MCF 10A (cell line): ENCODE measurements around the gene SLC6A3. TPM values are rescaled to one million over a fixed set of nuclear protein-coding genes. Genes with fewer than 3 reads are reported as not detected.

ENCODE experiments used
- BruUV-seq: library from RNA; stranded (reverse); fragments of 400-500 nt; replicated peaks from 2 replicates; lab custom pipeline; 2021; lab: Mats Ljungman, UMichigan
- CTCF ChIA-PET: fragments of 300-600 bp; sonication (Branson Sonifier 250); formaldehyde crosslinking; extraction: SDS; loops from one replicate; lab custom pipeline; 2021; ENCODE audit warnings: antibody characterized with exemption, inconsistent platforms; lab: Yijun Ruan, JAX
- POLR2A ChIA-PET: fragments of 300-600, 350-650 bp; sonication (Branson Sonifier 250); formaldehyde crosslinking; extraction: SDS; loops from one replicate; lab custom pipeline; 2020; ENCODE audit warnings: antibody characterized with exemption, inconsistent platforms; lab: Yijun Ruan, JAX
- DNase-seq: peaks from one replicate; pipeline ENCODE4 v3.0.0-alpha.2; 2018; ENCODE audit not compliant: unreplicated experiment
- H3K27ac Mint-ChIP-seq: one replicate; pipeline ENCODE4 v1.8.0; 2022; ENCODE audit warnings: mild to moderate bottlenecking, low read depth, mixed read lengths; ENCODE audit not compliant: unreplicated experiment
- H3K27me3 Mint-ChIP-seq: one replicate; pipeline ENCODE4 v1.8.0; 2022; ENCODE audit warnings: mixed read lengths; ENCODE audit not compliant: insufficient read depth, unreplicated experiment
- H3K36me3 Mint-ChIP-seq: one replicate; pipeline ENCODE4 v1.8.0; 2022; ENCODE audit warnings: mild to moderate bottlenecking, moderate library complexity, mixed read lengths; ENCODE audit not compliant: insufficient read depth, unreplicated experiment
- H3K4me1 Mint-ChIP-seq: one replicate; pipeline ENCODE4 v1.8.0; 2022; ENCODE audit warnings: mixed read lengths; ENCODE audit not compliant: insufficient read depth, unreplicated experiment
- H3K4me3 Mint-ChIP-seq: one replicate; pipeline ENCODE4 v1.8.0; 2022; ENCODE audit warnings: mild to moderate bottlenecking, moderate library complexity, mixed read lengths; ENCODE audit not compliant: unreplicated experiment
- H3K9me3 Mint-ChIP-seq: one replicate; pipeline ENCODE4 v1.8.0; 2022; ENCODE audit warnings: mixed read lengths; ENCODE audit not compliant: unreplicated experiment
- intact Hi-C: fragments of 100-400 bp; cut with micrococcal nuclease; formaldehyde crosslinking; loops from 2 replicates; pipeline ENCODE4 v1.14.1; 2022
- total RNA-seq: library from RNA; stranded (reverse); gene quantifications from 2 replicates; pipeline ENCODE4 v1.2.3, GENCODE V29; 2022
- TF ChIP-seq, protein P1 (sequence below): fragments of 200-600 bp; IDR thresholded peaks from one replicate; pipeline ENCODE4 v1.8.0; 2022; ENCODE audit warnings: antibody characterized with exemption, mild to moderate bottlenecking; ENCODE audit not compliant: unreplicated experiment

SLC6A3 gene
- total RNA-seq, 1 experiment from 2014 or later = not detected

DNA sequence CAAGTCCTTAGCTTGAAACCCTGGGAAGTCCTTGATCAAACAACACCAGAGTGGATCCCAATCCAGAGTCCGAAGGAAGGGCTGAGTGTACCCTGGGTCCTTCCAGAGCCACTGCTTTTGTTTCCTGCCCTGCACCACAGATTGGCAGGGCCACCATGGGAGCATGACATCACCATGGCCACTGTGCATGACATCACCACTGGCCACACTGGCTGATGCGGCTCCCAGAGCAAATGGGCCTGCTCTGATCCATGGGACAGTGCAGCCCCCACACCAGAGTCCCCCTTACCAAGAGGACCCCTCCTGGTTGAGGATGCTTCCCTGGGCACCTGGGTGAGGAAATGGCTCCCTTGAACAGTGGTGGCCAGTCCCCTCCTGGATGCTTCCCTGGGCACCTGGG is 9.9 kb downstream of the SLC6A3 start:
- no TSS peak for BruUV-seq
- POLR2A ChIA-PET = no interaction called here
- TF ChIP-seq, protein P1, sequence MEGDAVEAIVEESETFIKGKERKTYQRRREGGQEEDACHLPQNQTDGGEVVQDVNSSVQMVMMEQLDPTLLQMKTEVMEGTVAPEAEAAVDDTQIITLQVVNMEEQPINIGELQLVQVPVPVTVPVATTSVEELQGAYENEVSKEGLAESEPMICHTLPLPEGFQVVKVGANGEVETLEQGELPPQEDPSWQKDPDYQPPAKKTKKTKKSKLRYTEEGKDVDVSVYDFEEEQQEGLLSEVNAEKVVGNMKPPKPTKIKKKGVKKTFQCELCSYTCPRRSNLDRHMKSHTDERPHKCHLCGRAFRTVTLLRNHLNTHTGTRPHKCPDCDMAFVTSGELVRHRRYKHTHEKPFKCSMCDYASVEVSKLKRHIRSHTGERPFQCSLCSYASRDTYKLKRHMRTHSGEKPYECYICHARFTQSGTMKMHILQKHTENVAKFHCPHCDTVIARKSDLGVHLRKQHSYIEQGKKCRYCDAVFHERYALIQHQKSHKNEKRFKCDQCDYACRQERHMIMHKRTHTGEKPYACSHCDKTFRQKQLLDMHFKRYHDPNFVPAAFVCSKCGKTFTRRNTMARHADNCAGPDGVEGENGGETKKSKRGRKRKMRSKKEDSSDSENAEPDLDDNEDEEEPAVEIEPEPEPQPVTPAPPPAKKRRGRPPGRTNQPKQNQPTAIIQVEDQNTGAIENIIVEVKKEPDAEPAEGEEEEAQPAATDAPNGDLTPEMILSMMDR = no peak
- CTCF ChIA-PET = no interaction called here
- no peaks in the 10 kb centered on the region for H3K36me3 Mint-ChIP-seq
- H3K27me3 Mint-ChIP-seq = peaks cover 9% of the 10 kb centered on the region
- H3K9me3 Mint-ChIP-seq = peaks cover 15% of the 10 kb centered on the region
- H3K27ac Mint-ChIP-seq = no peak overlapping the region
- H3K4me3 Mint-ChIP-seq = no peak overlapping the region
- no peaks in the 10 kb centered on the region for H3K4me1 Mint-ChIP-seq
- DNase-seq = no peak
- intact Hi-C loops = no loop called here

DNA sequence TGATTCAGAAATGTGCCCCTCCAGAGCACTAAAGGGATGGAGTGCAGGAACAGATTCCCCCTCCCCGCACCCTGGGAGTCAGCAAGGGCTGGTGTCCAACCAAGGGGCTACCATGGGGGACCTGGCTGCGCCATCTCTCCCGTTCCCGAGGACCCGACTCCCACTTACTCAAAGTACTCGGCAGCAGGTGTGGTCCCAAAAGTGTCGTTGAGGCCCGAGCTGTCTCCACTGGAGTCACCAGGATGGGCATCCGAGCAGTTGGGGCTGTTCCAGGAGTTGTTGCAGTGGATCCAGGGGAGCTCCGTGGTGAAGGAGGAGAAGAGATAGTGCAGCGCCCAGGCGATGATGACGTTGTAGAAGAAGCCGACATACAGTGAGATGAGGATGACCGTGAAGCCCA is 12.9 kb downstream of the SLC6A3 start:
- Mint-ChIP-seq H3K4me3 (no peak overlapping the region), H3K36me3 (no peaks in the 10 kb centered on the region), H3K27ac (no peak overlapping the region), H3K9me3 (peaks cover 16% of the 10 kb centered on the region), H3K4me1 (no peaks in the 10 kb centered on the region), H3K27me3 (no peaks in the 10 kb centered on the region)
- POLR2A ChIA-PET = no interaction called here
- BruUV-seq = no TSS peak
- intact Hi-C loops = no loop called here
- TF ChIP-seq, protein P1 = no peak
- CTCF ChIA-PET = no interaction called here
- DNase-seq = no peak

DNA sequence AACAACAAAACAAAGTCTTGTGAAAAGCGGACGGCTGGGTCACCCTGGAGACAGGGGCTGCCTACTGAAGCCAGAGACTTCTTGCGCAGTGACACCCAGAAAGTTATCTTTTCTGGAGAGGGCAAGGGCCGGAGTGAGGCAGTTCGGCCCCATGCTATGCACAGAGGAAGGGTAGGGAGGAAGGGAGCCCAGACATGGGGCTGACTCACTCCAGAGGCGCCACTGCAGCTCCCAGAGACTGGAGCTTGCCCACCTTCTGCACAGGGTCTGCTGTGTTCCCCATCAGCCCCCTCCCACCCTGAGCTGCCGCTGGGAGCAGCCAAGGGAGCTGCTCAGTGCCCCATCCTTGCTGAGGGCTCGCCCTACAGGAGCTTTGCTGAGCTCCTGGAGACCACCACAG is 13.3 kb downstream of the SLC6A3 start:
- no peak overlapping the region for H3K4me3 Mint-ChIP-seq
- H3K36me3 Mint-ChIP-seq = no peaks in the 10 kb centered on the region
- no peak overlapping the region for H3K27ac Mint-ChIP-seq
- no peak for DNase-seq
- ChIA-PET CTCF (no interaction called here), POLR2A (no interaction called here)
- no peaks in the 10 kb centered on the region for H3K4me1 Mint-ChIP-seq
- peaks cover 16% of the 10 kb centered on the region for H3K9me3 Mint-ChIP-seq
- BruUV-seq = no TSS peak
- TF ChIP-seq, protein P1 = no peak
- H3K27me3 Mint-ChIP-seq = no peaks in the 10 kb centered on the region
- intact Hi-C loops = no loop called here

DNA sequence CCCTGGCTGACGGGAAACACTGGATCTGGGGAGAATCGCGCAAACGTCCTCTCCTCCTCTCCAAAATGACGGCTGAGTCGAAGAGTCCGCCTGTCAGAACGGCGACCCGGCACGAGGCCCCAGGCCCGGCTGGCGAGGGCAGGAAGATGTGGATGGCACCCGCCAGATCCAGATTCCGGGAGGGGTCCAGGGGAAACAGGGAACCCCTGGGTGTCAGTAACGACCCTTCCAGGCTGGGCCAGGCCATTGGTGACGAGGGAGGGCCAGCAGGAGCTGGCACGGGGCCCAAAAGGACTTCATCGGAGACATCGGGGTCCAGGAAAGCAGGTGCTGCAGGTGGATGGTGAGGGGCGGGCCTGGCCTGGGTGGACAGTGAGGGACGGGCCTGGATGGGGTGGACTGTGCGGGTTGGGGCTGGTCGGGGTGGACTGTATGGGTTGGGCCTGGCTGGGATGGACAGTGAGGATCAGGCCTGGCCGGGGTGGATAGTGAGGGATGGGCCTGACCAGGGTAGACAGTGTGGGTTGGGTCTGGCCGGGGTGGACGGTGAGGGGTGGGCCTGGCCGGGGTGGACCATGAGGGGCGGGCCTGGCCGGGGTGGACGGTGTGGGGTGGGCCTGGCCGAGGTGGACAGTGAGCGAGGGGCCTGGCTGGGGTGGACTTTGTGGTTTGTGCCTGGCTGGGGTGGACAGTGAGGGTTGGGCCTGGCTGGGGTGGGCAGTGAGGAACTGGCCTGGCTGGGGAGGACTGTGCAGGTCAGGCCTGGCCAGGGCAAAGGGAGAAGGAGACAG is 14.0 kb downstream of the SLC6A3 start:
- ChIA-PET CTCF (no interaction called here), POLR2A (no interaction called here)
- no peaks in the 10 kb centered on the region for H3K36me3 Mint-ChIP-seq
- intact Hi-C loops = no loop called here
- TF ChIP-seq, protein P1 = no peak
- no peak overlapping the region for H3K4me3 Mint-ChIP-seq
- peaks cover 16% of the 10 kb centered on the region for H3K9me3 Mint-ChIP-seq
- no peak overlapping the region for H3K27ac Mint-ChIP-seq
- no peaks in the 10 kb centered on the region for H3K4me1 Mint-ChIP-seq
- H3K27me3 Mint-ChIP-seq = no peaks in the 10 kb centered on the region
- DNase-seq = no peak
- BruUV-seq = no TSS peak
